Measurements from ENCODE around the gene RASGRP2. TPM values are rescaled to one million over a fixed set of nuclear protein-coding genes. Genes with fewer than 3 reads are reported as not detected.

Gene RASGRP2
- total RNA-seq, 3 donors from 2014 or later, result 10.0 to 12.5 (median 11.5) TPM

GRCh38 chr11:64686466-64687170 is 57.3 kb downstream of the RASGRP2 start:
- Histone ChIP-seq H3K27me3 (no peaks in the 10 kb centered on the region), H3K36me3 (no peaks in the 10 kb centered on the region), H3K9me3 (no peaks in the 10 kb centered on the region), H3K27ac (no peak overlapping the region), H3K4me1 (no peaks in the 10 kb centered on the region), H3K4me3 (no peak overlapping the region)
- no peak for DNase-seq (ENCODE audit: low spot score in 2 of 2)
- TF ChIP-seq, protein P1, sequence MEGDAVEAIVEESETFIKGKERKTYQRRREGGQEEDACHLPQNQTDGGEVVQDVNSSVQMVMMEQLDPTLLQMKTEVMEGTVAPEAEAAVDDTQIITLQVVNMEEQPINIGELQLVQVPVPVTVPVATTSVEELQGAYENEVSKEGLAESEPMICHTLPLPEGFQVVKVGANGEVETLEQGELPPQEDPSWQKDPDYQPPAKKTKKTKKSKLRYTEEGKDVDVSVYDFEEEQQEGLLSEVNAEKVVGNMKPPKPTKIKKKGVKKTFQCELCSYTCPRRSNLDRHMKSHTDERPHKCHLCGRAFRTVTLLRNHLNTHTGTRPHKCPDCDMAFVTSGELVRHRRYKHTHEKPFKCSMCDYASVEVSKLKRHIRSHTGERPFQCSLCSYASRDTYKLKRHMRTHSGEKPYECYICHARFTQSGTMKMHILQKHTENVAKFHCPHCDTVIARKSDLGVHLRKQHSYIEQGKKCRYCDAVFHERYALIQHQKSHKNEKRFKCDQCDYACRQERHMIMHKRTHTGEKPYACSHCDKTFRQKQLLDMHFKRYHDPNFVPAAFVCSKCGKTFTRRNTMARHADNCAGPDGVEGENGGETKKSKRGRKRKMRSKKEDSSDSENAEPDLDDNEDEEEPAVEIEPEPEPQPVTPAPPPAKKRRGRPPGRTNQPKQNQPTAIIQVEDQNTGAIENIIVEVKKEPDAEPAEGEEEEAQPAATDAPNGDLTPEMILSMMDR (IDR thresholded peaks at IDR 0.05), result no peak
- TF ChIP-seq POLR2A (IDR thresholded peaks at IDR 0.05) (no peak), POLR2AphosphoS5 (IDR thresholded peaks at IDR 0.05) (no peak)
- intact Hi-C loops (cut with DNase I; ENCODE audit: low total_unique reads), result no loop called here

DNA sequence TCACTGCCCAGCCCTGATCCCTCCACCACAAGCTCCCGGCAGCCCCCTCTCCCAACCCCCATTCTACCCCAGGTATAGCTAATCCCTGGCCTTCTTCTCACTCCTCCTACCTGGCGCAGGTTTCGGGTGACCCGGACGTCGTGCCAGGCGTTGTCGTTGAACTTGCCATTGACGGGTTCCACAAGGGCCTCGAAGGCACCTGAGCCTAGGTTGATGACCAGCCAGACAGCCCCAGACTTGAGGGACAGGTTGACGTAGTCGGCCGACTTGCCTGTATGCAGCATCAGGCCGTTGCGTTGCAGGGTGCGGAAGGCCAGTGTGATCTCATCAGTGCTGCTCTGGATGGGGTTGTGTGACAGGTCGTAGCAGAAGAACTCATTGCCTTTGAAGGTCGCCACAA is 58.4 kb downstream of the RASGRP2 start:
- Histone ChIP-seq H3K4me1 (no peaks in the 10 kb centered on the region), H3K9me3 (no peaks in the 10 kb centered on the region), H3K27me3 (no peaks in the 10 kb centered on the region), H3K36me3 (no peaks in the 10 kb centered on the region), H3K27ac (no peak overlapping the region), H3K4me3 (no peak overlapping the region)
- DNase-seq (ENCODE audit: low spot score in 2 of 2), result no peak
- intact Hi-C loops (cut with DNase I; ENCODE audit: low total_unique reads), result no loop called here
- TF ChIP-seq POLR2A (IDR thresholded peaks at IDR 0.05), result no peak
- TF ChIP-seq, protein P1 (IDR thresholded peaks at IDR 0.05), result no peak
- TF ChIP-seq POLR2AphosphoS5 (IDR thresholded peaks at IDR 0.05), result no peak

DNA sequence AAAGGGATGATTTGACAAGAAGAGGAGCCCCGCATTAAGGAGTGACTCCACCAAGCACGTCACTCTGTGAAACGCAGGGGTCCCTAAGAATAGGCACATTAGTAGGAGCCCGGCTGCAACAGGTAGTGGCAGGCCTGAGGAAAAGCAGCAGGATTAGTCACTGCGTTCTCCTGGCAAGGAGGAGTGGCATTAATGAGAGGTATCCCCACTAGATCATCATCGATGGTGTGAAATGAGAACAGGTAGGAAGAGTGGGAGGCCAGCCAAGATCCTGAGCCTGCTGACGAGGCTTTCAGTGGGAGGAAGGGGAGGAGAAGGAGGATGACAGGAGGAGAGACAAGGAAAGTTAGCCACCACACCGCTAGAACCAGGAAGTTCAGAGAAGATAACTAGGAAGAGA is 59.6 kb downstream of the RASGRP2 start:
- intact Hi-C loops (cut with DNase I; ENCODE audit: low total_unique reads), result no loop called here
- no peaks in the 10 kb centered on the region for H3K4me1 ChIP-seq
- no peaks in the 10 kb centered on the region for H3K27me3 ChIP-seq
- H3K4me3 ChIP-seq, result no peak overlapping the region
- TF ChIP-seq, protein P1 (IDR thresholded peaks at IDR 0.05), result no peak
- TF ChIP-seq POLR2A (IDR thresholded peaks at IDR 0.05) (no peak), POLR2AphosphoS5 (IDR thresholded peaks at IDR 0.05) (no peak)
- no peak overlapping the region for H3K27ac ChIP-seq
- DNase-seq (ENCODE audit: low spot score in 2 of 2), result no peak
- H3K36me3 ChIP-seq, result no peaks in the 10 kb centered on the region
- H3K9me3 ChIP-seq, result no peaks in the 10 kb centered on the region

DNA sequence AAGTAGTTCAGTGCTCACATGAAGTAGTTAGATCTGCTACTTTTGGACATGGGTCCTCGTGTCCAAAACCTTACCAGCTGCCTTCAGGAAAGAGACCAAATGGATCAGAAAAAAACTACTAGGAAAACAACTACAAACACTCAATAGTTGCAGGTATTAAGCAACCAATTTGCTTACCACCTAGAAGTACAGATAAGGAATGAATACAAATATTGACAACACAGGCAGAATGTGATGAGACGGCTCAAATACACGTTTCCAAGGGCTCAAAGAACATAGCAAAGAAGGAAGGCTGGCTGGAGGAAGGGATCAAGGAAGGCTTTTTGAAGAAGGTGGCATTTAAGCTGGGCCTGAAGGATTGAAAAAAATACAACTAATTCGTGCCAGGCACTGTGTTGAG is 62.8 kb downstream of the RASGRP2 start:
- Histone ChIP-seq H3K4me1 (no peaks in the 10 kb centered on the region), H3K9me3 (no peaks in the 10 kb centered on the region), H3K27ac (no peak overlapping the region), H3K4me3 (no peak overlapping the region), H3K36me3 (no peaks in the 10 kb centered on the region), H3K27me3 (no peaks in the 10 kb centered on the region)
- intact Hi-C loops (cut with DNase I; ENCODE audit: low total_unique reads), result no loop called here
- TF ChIP-seq, protein P1 (IDR thresholded peaks at IDR 0.05), result no peak
- TF ChIP-seq POLR2AphosphoS5 (IDR thresholded peaks at IDR 0.05) (no peak), POLR2A (IDR thresholded peaks at IDR 0.05) (no peak)
- no peak for DNase-seq (ENCODE audit: low spot score in 2 of 2)

DNA sequence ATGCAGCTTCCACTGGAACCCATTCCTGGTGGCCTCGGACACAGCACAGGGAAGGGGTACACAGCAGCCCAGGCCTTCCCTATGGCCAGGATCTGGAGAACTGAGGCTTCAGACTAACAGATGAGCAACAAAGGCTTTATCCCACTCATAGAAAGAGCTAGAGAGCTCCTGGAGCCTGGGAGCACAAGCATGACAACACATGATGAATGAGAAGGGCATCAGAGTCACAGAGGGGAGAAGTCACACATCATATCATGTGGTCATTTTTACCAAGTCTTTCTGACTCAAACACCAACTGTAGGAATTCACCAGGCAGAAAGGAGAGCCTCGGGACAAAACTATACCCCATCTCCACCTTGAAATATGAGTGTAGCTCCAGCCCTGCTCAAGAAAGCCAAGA is 64.1 kb downstream of the RASGRP2 start:
- no peak for DNase-seq (ENCODE audit: low spot score in 2 of 2)

More for the DNA sequence above, 64.1 kb downstream of the RASGRP2 start:
- intact Hi-C loops (cut with DNase I; ENCODE audit: low total_unique reads), result no loop called here
- no peak overlapping the region for H3K4me3 ChIP-seq
- no peak overlapping the region for H3K27ac ChIP-seq
- no peaks in the 10 kb centered on the region for H3K36me3 ChIP-seq
- H3K27me3 ChIP-seq, result no peaks in the 10 kb centered on the region
- H3K4me1 ChIP-seq, result no peaks in the 10 kb centered on the region
- H3K9me3 ChIP-seq, result no peaks in the 10 kb centered on the region
- TF ChIP-seq POLR2AphosphoS5 (IDR thresholded peaks at IDR 0.05) (no peak), POLR2A (IDR thresholded peaks at IDR 0.05) (no peak)
- TF ChIP-seq, protein P1 (IDR thresholded peaks at IDR 0.05), result no peak
